Stimulated activated memory B cell treated with anti-CD40 and anti-IgM and Interleukin-4, amounts not matched to agents 10 μg/mL and 1 μg/mL and 100 μg/mL, for 72 hours (primary cell): Measurements from ENCODE around the gene GBP5.
"Not testable (repeated sequence)": the region's sequence is repeated elsewhere in the genome, so short reads cannot be mapped to it uniquely, and the experiment has no call there.

Experiments used
- ATAC-seq: fragments of 150-1000 bp; cut with Tn5 transposase; 2 replicates; pipeline ENCODE4 v1.10.0; 2021
- H3K27ac Mint-ChIP-seq: one replicate; pipeline ENCODE4 v1.8.0; 2022; ENCODE audit warnings: mild to moderate bottlenecking, mixed read lengths
- H3K27me3 Mint-ChIP-seq: one replicate; pipeline ENCODE4 v1.8.0; 2022; ENCODE audit warnings: mixed read lengths
- H3K36me3 Mint-ChIP-seq: one replicate; pipeline ENCODE4 v1.8.0; 2022; ENCODE audit warnings: mixed read lengths
- H3K4me1 Mint-ChIP-seq: one replicate; pipeline ENCODE4 v1.8.0; 2022; ENCODE audit warnings: mixed read lengths
- H3K4me3 Mint-ChIP-seq: one replicate; pipeline ENCODE4 v1.8.0; 2022; ENCODE audit warnings: mild to moderate bottlenecking, moderate library complexity, mixed read lengths
- H3K9me3 Mint-ChIP-seq: one replicate; pipeline ENCODE4 v1.8.0; 2022; ENCODE audit warnings: mixed read lengths

GBP5 gene, protein sequence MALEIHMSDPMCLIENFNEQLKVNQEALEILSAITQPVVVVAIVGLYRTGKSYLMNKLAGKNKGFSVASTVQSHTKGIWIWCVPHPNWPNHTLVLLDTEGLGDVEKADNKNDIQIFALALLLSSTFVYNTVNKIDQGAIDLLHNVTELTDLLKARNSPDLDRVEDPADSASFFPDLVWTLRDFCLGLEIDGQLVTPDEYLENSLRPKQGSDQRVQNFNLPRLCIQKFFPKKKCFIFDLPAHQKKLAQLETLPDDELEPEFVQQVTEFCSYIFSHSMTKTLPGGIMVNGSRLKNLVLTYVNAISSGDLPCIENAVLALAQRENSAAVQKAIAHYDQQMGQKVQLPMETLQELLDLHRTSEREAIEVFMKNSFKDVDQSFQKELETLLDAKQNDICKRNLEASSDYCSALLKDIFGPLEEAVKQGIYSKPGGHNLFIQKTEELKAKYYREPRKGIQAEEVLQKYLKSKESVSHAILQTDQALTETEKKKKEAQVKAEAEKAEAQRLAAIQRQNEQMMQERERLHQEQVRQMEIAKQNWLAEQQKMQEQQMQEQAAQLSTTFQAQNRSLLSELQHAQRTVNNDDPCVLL

DNA sequence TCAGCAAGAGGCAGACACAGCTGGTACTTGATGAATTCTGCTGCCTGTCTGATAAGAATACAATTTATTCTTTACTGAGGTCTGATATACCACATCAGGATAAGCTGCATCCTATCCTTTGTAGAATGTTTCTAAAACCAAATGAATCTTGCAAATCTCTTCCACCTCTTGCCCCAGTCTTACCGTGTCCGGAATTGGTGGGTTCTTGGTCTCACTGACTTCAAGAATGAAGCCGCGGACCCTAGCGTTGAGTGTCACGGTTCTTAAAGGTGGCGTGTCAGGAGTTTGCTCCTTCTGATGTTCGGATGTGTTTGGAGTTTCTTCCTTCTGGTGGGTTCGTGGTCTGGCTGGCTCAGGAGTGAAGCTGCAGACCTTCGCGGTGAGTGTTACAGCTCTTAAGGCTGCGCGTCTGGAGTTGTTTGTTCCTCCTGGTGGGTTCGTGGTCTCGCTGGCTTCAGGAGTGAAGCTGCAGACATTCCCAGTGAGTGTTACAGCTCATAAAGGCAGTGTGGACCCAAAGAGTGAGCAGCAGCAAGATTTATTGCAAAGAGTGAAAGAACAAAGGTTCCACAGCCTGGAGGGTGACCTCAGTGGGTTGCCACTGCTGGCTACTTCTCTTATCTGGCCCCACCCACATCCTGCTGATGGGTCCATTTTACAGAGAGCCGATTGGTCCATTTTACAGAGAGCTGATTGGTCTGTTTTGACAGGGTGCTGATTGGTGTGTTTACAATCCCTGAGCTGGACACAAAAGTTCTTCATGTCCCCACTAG, at the start of gene GBP5:
Gene GBP5, minus strand, starts transcription at position 592 of the 773 bp plus-strand sequence. CDS start 3,305 bp downstream, outside the sequence.
- H3K27me3 Mint-ChIP-seq, H3K9me3 Mint-ChIP-seq: not testable (repeated sequence)
- H3K4me1 Mint-ChIP-seq, result peaks cover 38% of the 10 kb centered on the region
- H3K4me3 Mint-ChIP-seq, result peak within 1 kb of the TSS; percentile 99
- peak; percentile 91 for ATAC-seq
- H3K27ac Mint-ChIP-seq, result peak within 1 kb of the TSS; percentile 91
- peaks cover 12% of the 10 kb centered on the region for H3K36me3 Mint-ChIP-seq

DNA sequence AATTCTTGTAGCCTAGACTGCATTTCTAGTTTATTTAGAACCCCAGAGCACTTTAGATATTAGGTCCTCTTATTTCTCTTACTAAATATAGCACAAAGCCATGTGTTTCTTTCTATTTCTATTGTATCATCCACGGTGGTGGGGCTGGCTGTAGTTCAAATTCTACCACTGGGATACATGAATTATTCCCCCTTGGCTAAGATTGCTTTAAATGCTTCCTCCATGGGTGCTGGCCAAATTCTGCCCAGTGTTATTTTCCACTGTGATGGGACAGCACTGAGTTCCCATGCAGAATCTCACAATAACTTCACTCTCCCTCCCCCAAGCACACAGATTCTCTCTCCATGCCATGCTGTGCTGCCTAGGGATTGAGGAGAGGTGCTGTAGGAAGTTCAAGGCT, 49.7 kb upstream of the GBP5 start:
- Mint-ChIP-seq H3K27ac (no peak overlapping the region), H3K4me1 (no peaks in the 10 kb centered on the region), H3K9me3 (peaks cover 13% of the 10 kb centered on the region), H3K27me3 (peaks cover 16% of the 10 kb centered on the region), H3K36me3 (peaks cover 4% of the 10 kb centered on the region), H3K4me3 (no peak overlapping the region)
- ATAC-seq, result no peak

DNA sequence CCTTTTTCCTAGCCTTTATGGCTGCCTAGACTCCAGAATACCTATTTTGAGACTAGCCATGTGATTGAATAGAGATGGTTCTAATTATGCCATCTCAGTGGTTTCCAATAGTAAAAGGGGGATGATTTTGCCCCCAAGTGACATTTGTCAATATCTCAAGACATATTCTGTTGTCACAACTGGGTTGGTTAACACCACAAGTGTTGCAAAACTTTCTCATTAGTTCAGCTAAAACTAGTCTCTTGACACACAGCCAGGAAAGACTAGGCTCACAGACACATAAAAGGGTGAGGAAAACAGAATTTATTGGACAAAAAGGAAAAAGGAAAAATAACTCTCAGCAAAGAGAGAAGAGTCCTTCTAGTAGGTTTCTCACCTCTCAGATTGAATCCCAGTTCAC, 39.9 kb upstream of the GBP5 start:
- Mint-ChIP-seq H3K4me3 (no peak overlapping the region), H3K4me1 (peaks cover 26% of the 10 kb centered on the region), H3K27ac (no peak overlapping the region), H3K36me3 (peaks cover 9% of the 10 kb centered on the region), H3K9me3 (peaks cover 4% of the 10 kb centered on the region), H3K27me3 (no peaks in the 10 kb centered on the region)
- ATAC-seq, result no peak

DNA sequence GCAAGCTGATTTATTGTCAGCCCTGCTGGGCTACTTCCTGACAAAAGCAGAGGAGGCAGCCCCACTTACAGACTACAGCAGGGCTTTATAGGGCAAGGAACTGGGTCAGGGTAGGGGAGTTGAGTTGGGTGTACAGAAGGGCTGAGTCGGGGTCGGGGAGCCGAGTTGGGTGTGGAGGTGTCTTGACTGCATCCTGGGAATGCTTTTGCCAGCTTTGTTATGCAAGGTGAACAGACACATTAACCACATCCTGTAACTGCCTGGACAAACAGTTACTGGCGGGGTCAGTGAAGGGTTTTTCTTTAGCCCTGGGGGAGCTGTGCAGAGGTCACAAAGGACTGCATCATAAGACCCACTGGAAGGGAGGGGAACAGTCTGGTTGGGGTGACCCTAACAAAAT, 39.1 kb upstream of the GBP5 start:
- peaks cover 4% of the 10 kb centered on the region for H3K9me3 Mint-ChIP-seq
- ATAC-seq, result no peak
- peaks cover 9% of the 10 kb centered on the region for H3K36me3 Mint-ChIP-seq
- no peaks in the 10 kb centered on the region for H3K27me3 Mint-ChIP-seq
- H3K27ac Mint-ChIP-seq, result peak overlapping the region; percentile 81
- H3K4me3 Mint-ChIP-seq, result no peak overlapping the region
- H3K4me1 Mint-ChIP-seq, result peaks cover 26% of the 10 kb centered on the region

DNA sequence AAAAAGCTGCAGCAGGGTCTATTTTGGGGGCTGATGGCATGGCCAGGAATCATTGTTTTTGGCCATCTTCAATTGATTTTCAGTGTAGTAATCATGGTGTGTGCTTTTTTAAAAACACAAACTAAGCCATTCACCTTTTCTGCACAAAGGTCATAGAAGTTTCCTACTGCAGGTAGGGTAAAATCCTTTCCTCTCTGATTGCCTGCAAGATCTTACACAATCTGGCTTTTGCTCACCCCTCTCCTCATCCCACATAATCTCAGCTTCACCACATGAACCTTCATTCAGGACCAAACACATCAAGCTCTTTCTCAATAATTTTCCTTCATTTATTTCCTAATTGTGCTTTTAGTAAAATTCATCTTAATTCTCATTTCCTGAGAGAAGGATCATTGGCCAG, 38.3 kb upstream of the GBP5 start:
- Mint-ChIP-seq H3K27me3 (no peaks in the 10 kb centered on the region), H3K4me3 (no peak overlapping the region), H3K4me1 (peaks cover 26% of the 10 kb centered on the region), H3K36me3 (peaks cover 9% of the 10 kb centered on the region), H3K27ac (peak overlapping the region; percentile 81), H3K9me3 (peaks cover 4% of the 10 kb centered on the region)
- no peak for ATAC-seq

DNA sequence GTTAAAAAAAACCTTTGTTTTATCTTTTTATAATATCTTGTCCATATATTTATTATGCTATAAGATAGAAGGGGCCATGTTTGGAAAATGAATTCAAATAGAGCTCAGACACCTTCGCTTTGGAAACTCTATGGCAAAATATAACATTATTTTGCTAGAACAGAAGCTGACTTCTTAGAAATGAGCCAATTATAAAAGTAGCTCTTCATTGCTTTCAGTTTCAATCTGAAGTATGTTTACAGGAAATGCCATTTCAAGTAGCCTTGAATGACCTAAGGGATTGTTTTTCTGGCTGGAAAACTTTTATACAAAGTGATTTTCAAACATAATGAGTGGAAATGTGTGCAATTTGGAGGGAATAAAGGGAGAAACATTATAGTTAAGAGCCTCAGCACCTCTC, 37.8 kb upstream of the GBP5 start:
- Mint-ChIP-seq H3K4me1 (peaks cover 26% of the 10 kb centered on the region), H3K36me3 (peaks cover 9% of the 10 kb centered on the region), H3K9me3 (peaks cover 4% of the 10 kb centered on the region), H3K4me3 (no peak overlapping the region), H3K27ac (peak overlapping the region; percentile 81), H3K27me3 (no peaks in the 10 kb centered on the region)
- ATAC-seq, result no peak

DNA sequence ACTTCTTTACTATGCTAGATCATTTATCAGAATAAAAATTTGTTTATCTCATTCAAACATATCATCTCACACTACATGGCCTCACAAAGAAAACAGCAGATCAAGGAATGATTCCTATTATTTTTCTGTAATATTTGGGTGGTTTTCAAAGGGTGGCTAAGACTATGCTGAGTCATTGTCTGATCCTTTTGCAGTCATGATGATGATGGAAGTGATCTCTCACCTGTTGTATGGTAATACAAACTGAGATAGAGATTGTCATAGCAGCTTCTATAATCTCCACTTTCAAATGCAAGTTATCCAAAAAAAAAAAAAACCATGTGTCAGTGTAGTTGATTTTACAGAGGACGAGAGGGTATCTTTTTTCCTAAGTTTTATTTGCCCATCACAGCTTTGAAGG, 37.2 kb upstream of the GBP5 start:
- H3K4me3 Mint-ChIP-seq, result no peak overlapping the region
- H3K27ac Mint-ChIP-seq, result peak overlapping the region; percentile 81
- peaks cover 9% of the 10 kb centered on the region for H3K36me3 Mint-ChIP-seq
- no peaks in the 10 kb centered on the region for H3K27me3 Mint-ChIP-seq
- H3K4me1 Mint-ChIP-seq, result peaks cover 26% of the 10 kb centered on the region
- ATAC-seq, result no peak
- H3K9me3 Mint-ChIP-seq, result peaks cover 4% of the 10 kb centered on the region

DNA sequence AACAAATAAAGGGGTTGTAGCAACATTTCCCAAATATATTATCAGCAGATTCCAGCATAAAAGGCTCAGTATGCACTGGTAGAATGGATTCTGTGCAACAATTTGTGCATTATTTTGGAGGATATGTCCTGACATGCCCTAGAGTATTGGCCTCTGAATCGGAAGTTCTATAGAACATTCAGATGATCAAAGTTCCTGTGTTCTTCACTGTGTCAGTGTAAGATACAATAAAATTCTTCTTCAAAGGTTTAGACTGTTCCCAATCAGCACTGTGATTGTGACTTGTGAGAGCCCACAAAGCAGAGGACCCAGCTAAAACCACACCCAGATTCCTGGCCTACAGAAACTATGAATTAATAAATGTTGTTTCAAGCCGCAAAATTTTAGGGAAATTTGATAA, 33.6 kb upstream of the GBP5 start:
- Mint-ChIP-seq H3K36me3 (peaks cover 3% of the 10 kb centered on the region), H3K9me3 (no peaks in the 10 kb centered on the region), H3K27ac (no peak overlapping the region), H3K27me3 (no peaks in the 10 kb centered on the region), H3K4me3 (no peak overlapping the region), H3K4me1 (peaks cover 19% of the 10 kb centered on the region)
- no peak for ATAC-seq

DNA sequence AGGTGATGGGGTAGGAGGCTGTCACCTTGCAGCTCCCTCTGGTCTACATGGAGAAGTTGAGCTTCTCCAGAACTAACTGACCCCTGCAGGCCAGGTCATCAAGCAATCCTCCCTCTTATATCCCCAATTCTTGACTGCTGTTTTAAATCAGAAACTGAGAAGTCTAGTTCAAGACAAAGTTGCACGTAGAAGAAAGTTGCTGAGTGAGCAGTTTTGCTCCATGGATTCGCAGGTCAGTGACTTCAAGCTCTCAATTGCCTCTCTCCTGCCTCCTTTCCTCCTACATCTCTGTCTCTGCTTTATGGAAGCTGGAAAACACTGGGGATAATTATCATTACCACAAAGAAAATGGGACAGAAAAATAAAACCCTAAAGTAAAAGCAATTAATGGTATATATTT, 32.8 kb upstream of the GBP5 start:
- Mint-ChIP-seq H3K27me3 (no peaks in the 10 kb centered on the region), H3K27ac (no peak overlapping the region), H3K4me3 (no peak overlapping the region), H3K36me3 (no peaks in the 10 kb centered on the region), H3K4me1 (peaks cover 11% of the 10 kb centered on the region), H3K9me3 (no peaks in the 10 kb centered on the region)
- no peak for ATAC-seq

DNA sequence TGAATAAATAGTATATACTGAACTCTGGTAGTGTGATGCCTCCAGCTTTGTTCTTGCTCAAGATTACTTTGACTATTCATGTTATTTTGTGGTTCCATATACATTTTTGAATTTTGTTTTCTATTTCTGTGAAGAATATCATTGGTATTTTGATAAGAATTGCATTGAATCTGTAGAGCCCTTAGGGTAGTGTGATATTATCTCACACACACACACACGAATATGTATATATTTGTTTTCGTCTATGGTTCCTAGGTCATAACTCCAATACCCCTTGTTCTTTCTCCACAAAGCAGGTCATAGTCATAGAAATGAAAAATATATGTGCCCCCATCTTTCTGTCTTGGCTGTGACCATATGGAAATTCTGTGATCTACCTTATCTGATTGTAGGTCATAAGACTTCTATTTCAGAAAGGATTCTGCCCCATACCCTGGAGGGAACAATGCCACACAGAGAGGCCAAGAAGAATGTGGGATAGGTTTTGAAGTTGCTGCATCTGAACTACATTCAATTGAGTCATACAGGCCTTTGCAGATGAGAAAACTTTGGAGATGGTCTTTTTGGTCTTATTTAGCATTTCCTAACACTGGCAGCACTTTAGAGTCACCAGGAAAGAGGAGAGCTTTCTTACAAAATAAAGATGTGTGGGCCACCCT, 32.0 kb upstream of the GBP5 start:
- H3K27ac Mint-ChIP-seq, result no peak overlapping the region
- ATAC-seq, result no peak
- H3K4me3 Mint-ChIP-seq, result no peak overlapping the region
- no peaks in the 10 kb centered on the region for H3K9me3 Mint-ChIP-seq
- no peaks in the 10 kb centered on the region for H3K27me3 Mint-ChIP-seq
- H3K4me1 Mint-ChIP-seq, result peaks cover 11% of the 10 kb centered on the region
- no peaks in the 10 kb centered on the region for H3K36me3 Mint-ChIP-seq

DNA sequence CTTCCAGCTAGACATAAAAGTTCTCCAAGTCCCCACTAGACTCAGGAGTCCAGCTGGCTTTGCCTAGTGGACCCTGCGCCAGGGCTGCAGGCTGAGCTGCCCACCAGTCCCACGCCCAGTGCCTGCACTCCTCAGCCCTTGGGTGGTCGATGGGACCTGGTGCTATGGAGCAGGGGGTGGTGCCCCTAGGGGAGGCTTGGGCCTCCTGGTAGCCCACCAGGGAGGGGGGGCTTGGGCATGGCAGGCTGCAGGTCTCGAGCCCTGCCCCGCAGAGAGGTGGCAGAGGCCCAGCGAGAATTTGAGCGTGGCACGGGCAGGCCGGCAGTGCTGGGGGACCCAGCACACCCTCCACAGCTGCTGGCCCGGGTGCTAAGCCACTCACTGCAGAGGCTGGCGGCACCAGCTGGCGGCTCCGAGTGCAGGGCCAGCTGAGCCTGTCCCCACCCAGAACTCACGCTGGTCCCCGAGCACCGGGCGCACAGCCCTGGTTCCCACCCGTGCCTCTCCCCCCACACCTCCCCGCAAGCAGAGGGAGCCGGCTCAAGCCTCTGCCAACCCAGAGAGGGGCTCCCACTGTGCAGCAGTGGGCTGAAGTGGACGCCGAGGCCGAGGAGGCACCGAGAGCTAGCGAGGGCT, 30.2 kb upstream of the GBP5 start:
- Mint-ChIP-seq H3K4me3 (no peak overlapping the region), H3K27ac (no peak overlapping the region), H3K4me1 (peaks cover 9% of the 10 kb centered on the region), H3K9me3 (no peaks in the 10 kb centered on the region), H3K36me3 (no peaks in the 10 kb centered on the region), H3K27me3 (no peaks in the 10 kb centered on the region)
- ATAC-seq, result no peak

DNA sequence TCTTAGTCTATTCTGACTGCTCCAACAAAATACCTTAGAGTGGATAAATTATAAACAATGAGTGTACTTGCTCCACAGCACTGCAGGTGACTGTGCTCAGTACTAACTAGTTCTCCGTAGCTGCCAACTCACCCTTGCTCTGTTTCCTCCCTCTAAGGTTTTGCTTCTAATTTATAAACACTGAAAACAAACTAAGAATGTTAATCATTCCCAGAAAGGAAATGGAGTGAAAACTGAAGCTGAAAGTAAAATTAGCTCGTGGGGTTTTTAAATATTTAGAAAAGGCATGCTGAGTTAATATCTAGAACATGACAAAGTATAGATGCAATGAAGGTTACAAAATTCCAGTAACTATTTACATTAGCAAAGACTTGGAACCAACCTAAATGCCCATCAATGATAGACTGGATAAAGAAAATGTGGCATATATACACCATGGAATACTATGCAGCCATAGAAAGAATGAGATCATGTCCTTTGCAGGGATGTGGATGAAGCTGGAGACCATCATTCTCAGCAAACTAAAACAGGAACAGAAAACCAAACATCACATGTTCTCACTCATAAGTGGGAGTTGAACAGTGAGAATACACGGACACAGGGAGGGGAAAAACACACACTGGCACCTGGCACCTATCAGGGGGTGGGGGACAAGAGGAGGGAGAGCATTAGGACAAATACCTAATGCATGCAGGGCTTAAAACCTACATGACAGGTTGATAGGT, 27.2 kb upstream of the GBP5 start:
- not testable (repeated sequence) for H3K4me1 Mint-ChIP-seq, H3K27me3 Mint-ChIP-seq, H3K4me3 Mint-ChIP-seq, H3K36me3 Mint-ChIP-seq, H3K9me3 Mint-ChIP-seq
- ATAC-seq, result peak; percentile 77
- peak overlapping the region; percentile 2 for H3K27ac Mint-ChIP-seq

DNA sequence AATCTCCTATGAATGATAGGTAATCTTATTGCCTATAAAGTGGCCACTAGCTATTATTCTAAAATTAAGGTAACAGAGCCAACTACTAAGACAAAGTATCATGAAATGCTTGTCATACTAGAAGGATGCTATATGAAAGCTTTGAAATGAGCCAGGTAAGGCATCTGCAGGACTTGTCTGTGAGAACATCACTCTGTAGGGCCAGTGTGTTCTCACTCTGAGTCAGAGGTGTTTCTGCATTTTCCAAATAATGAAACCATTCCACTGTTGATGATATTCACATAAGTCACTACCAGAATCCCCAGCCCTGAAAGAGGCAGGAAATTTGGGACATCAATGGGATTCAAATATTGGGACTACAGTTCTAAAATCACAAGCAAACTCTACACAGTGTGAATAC, 25.8 kb upstream of the GBP5 start:
- Mint-ChIP-seq H3K27ac (no peak overlapping the region), H3K36me3 (no peaks in the 10 kb centered on the region), H3K4me1 (peaks cover 9% of the 10 kb centered on the region), H3K9me3 (no peaks in the 10 kb centered on the region), H3K4me3 (no peak overlapping the region), H3K27me3 (no peaks in the 10 kb centered on the region)
- ATAC-seq, result no peak

DNA sequence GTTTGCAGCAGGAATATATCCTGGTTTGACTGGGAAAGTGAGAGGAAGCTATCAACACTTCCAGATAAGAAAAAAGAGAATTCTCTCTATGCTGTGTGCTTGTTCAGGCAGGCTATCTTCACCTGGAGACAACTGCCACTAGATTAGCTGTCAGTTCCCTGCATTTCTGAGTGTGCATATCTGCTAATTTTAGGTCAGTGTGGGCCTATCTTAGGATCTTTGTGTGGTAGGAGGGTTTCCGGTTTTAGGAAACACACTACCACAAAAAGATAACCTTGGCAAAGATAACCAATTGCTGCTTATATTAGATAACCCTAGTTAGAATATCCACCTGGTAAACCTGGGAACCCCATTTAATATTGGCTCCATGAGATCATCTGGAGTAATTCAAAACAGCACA, 22.5 kb upstream of the GBP5 start:
- H3K27ac Mint-ChIP-seq, result no peak overlapping the region
- peaks cover 6% of the 10 kb centered on the region for H3K4me1 Mint-ChIP-seq
- H3K9me3 Mint-ChIP-seq, result peaks cover 3% of the 10 kb centered on the region
- no peak overlapping the region for H3K4me3 Mint-ChIP-seq
- no peak for ATAC-seq
- no peaks in the 10 kb centered on the region for H3K36me3 Mint-ChIP-seq
- no peaks in the 10 kb centered on the region for H3K27me3 Mint-ChIP-seq
